Measurements from ENCODE around the gene EHD4.

The EHD4 gene

DNA sequence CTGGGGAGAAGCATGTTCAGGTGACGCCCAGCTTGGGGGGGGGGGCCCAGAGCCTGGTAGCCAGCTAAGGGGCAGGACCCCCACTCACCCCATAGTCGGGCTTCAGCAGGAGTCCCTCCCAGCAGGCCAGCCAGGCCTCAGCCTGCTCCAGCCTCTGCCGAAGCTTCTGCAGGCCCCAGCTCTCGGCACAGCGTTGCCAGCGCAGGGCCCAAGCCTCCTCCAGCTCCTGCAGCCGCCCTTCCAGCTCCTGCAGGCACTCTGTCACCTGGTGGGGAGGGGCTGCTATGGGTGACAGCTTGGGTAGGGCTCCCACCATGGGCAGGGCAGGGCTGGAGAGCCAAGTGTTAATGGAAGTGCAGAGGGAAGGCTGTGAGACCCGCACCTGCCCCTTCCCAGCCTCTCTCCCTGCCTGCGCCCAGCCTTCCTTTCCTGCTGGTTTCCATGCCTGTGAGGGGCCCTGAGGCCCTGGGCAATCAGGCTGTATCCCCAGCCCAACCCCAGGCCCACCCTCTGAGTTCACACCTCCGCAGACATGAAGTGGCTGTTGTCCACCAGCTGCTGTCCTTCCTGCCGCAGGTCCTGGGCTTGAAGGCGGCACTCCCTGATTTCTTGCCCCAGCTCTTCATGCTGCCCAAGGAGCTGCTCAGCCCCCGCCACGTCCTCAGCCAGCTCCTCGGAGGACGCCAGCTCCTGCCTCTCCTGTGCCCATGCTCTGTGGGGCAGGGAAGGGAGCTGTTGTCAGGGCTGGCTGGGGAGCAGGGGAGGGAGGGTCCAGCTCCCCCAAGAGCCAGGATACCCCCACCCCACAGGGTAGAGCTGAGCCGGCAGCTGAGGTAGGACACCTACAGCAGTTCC, 119.4 kb downstream of the EHD4 start:
- no peak for DNase-seq

DNA sequence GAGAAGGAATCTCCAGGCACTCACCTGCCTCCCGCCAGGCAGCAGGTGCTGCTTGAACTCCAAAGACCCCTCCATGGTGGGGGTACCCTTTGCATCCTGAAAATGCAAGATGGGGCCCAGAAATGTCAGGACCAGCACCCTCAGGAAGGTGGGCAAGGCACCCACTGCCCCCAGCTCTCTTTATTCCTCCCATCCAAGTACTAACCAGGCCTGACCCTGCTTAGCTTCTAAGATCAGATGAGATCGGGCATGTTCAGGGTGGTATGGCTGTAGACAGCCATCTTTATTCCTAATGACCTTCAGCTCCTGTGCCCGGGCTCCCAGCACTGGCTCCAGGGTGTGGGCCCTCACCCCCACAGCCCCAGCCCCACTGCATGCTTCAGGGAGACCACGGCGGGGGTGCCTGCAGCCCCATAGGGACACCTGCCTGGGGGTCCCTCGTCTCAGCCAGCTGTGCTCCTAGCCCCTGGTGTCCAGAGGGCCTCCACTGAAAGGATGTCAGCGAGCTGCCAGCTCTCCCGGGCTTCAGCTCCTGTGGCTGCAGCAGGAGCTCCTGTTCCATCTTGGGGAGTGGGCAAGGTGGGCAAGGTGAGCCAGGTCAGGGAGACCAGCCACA, 120.5 kb downstream of the EHD4 start:
- no peak for DNase-seq

DNA sequence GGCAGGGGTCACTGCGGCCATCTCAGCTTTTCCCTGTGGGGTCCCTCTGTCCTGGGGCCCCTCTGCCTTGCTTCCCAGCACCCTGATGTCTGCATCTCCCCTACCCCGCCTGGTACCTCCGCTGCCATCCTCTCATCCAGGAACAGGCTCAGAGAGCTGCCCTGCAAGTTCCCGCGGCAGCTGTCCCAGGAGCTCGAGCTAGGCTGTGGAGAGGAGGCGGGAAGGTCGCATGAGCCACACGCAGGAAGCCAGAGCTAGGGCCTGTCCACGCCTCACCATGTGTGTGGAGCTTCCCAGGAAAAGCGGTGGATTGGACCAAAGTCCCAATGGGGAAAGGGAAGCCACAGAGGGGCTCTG, 121.2 kb downstream of the EHD4 start:
- DNase-seq = no peak

DNA sequence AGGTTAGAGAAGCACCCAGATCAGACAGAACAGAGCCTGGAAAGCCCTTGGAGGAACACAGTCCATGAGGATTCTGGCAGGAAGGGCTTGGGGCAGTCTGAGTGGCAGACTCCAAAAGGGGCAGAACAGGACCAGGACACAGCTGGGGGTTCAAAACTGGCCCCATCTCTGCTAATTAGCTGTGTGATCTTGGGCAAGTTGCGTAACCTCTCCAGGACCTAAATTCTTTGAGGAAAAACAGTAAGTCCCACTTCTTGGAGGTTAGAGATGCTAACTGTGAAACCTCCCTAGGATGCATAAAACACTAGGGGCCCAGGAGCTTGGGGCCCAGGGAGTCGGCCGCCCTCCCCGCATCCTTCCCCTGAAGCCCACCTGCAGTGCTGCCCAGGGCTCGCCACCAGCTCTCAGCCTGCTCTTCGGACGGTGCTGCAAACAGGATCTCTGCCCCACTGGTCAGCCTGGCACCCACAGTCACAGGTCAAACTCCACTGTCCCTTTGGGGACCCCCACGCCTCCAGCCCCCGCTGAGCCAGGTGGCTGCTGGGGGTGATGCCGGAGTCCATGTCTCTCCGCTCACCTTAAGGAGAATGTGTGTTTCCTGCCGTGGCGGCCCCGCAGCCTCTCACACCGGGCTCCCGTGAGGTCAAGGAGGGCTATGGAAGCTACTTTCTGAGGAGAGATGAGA, 121.7 kb downstream of the EHD4 start:
- no peak for DNase-seq

GRCh38 chr15:41849861-41850260, 122.5 kb downstream of the EHD4 start:
- DNase-seq = no peak

GRCh38 chr15:41849204-41849603, 123.2 kb downstream of the EHD4 start:
- no peak for DNase-seq

DNA sequence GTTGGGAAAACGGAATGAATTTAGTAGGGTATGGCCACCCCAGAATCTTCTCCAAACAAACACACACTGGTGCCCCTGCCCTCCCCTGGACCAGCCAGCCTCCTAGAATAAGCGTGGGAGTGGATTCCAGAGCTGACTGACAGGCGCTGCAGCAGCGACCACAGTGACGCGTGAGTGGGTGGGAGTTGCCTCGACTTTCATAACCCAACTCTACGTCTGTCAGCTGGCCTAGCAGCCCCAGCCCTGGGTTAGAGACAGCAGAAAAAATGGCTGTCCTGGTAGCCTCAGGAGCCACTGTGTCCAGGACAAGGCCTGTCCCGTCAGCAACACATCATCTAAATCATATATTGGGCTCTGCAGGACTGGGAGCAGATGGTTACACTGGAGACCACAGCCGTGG, 123.7 kb downstream of the EHD4 start:
- DNase-seq = no peak

- DNase-seq = no peak
Measured at GRCh38 chr15:41847981-41848380, 124.4 kb downstream of the EHD4 start.

- no peak for DNase-seq
Measured at GRCh38 chr15:41847206-41847605, 125.2 kb downstream of the EHD4 start.

All from fibroblast of skin of right biceps (primary cell).